A673 (cell line): ENCODE data around the gene SARS2. TPM values are rescaled to one million over a fixed set of nuclear protein-coding genes. Genes with fewer than 3 reads are reported as not detected.

Source experiments
- BruUV-seq: library from RNA; stranded (reverse); fragments of 400-500 nt; replicated peaks from 2 replicates; lab custom pipeline; 2021; lab: Mats Ljungman, UMichigan
- CTCF ChIA-PET: fragments of 300-600 bp; sonication (Branson Sonifier 250); formaldehyde crosslinking; loops from one replicate; lab custom pipeline; 2022; ENCODE audit warnings: antibody characterized with exemption; lab: Charles Lee
- POLR2A ChIA-PET: fragments of 300-600 bp; sonication (Branson Sonifier 250); formaldehyde crosslinking; loops from one replicate; lab custom pipeline; 2022; ENCODE audit warnings: antibody characterized with exemption; ENCODE audit not compliant: low non-redundant PET; lab: Charles Lee
- DNase-seq: peaks from one replicate; pipeline ENCODE4 v3.0.0-alpha.2; 2015; ENCODE audit warnings: low spot score
- H3K27ac ChIP-seq: fragments of 200-600 bp; sonication (generic); 2 replicates; pipeline ENCODE4 v1.5.1; 2016; ENCODE audit warnings: mixed run types, low read depth, mild to moderate bottlenecking, mixed read lengths, antibody characterized with exemption, low read length; ENCODE audit not compliant: poor library complexity, severe bottlenecking
- H3K27me3 ChIP-seq: fragments of 200-600 bp; sonication (generic); replicated peaks from 2 replicates; pipeline ENCODE4 v1.6.1; 2017; ENCODE audit warnings: mixed run types, low read depth, mild to moderate bottlenecking, mixed read lengths, antibody characterized with exemption, low read length; ENCODE audit not compliant: insufficient read depth, poor library complexity
- H3K36me3 ChIP-seq: fragments of 200-600 bp; sonication (generic); 2 replicates; pipeline ENCODE4 v1.6.1; 2016; ENCODE audit warnings: mixed run types, mild to moderate bottlenecking, mixed read lengths, antibody characterized with exemption, low read length; ENCODE audit not compliant: insufficient read depth, poor library complexity, severe bottlenecking
- H3K4me1 ChIP-seq: fragments of 200-600 bp; sonication (generic); 2 replicates; pipeline ENCODE4 v1.6.1; 2017; ENCODE audit warnings: mixed run types, mild to moderate bottlenecking, mixed read lengths, antibody characterized with exemption, low read length; ENCODE audit not compliant: insufficient read depth, poor library complexity, severe bottlenecking
- H3K4me3 ChIP-seq: fragments of 200-600 bp; sonication (generic); 2 replicates; pipeline ENCODE4 v1.5.1; 2016; ENCODE audit warnings: low read depth, mixed run types, mild to moderate bottlenecking, mixed read lengths, low read length; ENCODE audit not compliant: poor library complexity, severe bottlenecking
- H3K9me3 ChIP-seq: fragments of 200-600 bp; sonication (generic); 2 replicates; pipeline ENCODE4 v1.6.1; 2016; ENCODE audit warnings: mixed run types, low read depth, mild to moderate bottlenecking, mixed read lengths, antibody characterized with exemption, low read length; ENCODE audit not compliant: poor library complexity, severe bottlenecking
- EZH2 ChIP-seq: fragments of 200-600 bp; sonication (generic); IDR thresholded peaks from 2 replicates; pipeline ENCODE4 v1.6.1; 2017; ENCODE audit warnings: borderline replicate concordance, low read depth, mild to moderate bottlenecking, mixed read lengths, antibody characterized with exemption, low read length; ENCODE audit not compliant: poor library complexity, severe bottlenecking
- intact Hi-C: fragments of 100-400 bp; cut with micrococcal nuclease; formaldehyde crosslinking; loops from one replicate; pipeline ENCODE4 v1.10.0; 2022; ENCODE audit not compliant: unreplicated experiment
- total RNA-seq: library from RNA; stranded (reverse); gene quantifications from 2 replicates; pipeline ENCODE4 v1.2.3, GENCODE V29; 2021
- TF ChIP-seq, protein P1 (sequence below): fragments of 300-800, 200-600 bp; sonication (generic); conservative IDR thresholded peaks from 2 replicates; pipeline ENCODE4 v1.5.1; 2017; ENCODE audit warnings: low read depth, mild to moderate bottlenecking, antibody characterized with exemption, low read length, moderate library complexity, mixed read lengths

Gene SARS2
- total RNA-seq, 1 experiment from 2014 or later, result 58.6 TPM

DNA sequence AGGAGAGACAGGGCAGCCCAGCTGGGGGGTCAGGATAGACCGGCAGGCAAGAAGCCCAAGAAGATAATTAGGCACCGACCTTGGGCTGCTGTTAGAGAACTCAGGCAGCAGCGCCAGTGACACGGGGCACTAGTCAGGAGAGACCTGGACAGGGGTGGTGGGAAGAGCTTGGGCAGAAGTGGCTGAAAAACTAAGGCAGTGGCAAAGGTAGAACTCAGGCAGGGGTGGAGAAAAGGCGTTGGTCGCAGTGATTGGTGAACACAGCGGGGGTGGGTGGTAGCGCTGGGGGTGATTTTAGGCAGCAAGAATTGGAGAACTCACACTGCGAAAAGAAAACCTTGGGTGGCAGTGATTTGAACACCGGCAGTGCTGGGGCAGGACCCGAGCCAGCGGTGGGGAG, 22.9 kb downstream of the SARS2 start:
- no TSS peak for BruUV-seq
- POLR2A ChIA-PET, result no interaction called here

GRCh38 chr19:38907227-38907626, 23.3 kb downstream of the SARS2 start:
- Histone ChIP-seq H3K4me3 (no peak overlapping the region), H3K27me3 (no peaks in the 10 kb centered on the region), H3K27ac (no peak overlapping the region), H3K9me3 (no peaks in the 10 kb centered on the region), H3K4me1 (peaks cover 5% of the 10 kb centered on the region), H3K36me3 (peaks cover 11% of the 10 kb centered on the region)
- ChIA-PET POLR2A (no interaction called here), CTCF (no interaction called here)
- no peak for DNase-seq
- no TSS peak for BruUV-seq
- intact Hi-C loops, result no loop called here
- TF ChIP-seq, protein P1, sequence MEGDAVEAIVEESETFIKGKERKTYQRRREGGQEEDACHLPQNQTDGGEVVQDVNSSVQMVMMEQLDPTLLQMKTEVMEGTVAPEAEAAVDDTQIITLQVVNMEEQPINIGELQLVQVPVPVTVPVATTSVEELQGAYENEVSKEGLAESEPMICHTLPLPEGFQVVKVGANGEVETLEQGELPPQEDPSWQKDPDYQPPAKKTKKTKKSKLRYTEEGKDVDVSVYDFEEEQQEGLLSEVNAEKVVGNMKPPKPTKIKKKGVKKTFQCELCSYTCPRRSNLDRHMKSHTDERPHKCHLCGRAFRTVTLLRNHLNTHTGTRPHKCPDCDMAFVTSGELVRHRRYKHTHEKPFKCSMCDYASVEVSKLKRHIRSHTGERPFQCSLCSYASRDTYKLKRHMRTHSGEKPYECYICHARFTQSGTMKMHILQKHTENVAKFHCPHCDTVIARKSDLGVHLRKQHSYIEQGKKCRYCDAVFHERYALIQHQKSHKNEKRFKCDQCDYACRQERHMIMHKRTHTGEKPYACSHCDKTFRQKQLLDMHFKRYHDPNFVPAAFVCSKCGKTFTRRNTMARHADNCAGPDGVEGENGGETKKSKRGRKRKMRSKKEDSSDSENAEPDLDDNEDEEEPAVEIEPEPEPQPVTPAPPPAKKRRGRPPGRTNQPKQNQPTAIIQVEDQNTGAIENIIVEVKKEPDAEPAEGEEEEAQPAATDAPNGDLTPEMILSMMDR, result no peak
- no peak for TF ChIP-seq EZH2

More for the DNA sequence above, 22.9 kb downstream of the SARS2 start:
- H3K4me3 ChIP-seq, result no peak overlapping the region
- CTCF ChIA-PET, result no interaction called here
- no peak for TF ChIP-seq EZH2
- TF ChIP-seq, protein P1, result no peak
- H3K36me3 ChIP-seq, result peaks cover 11% of the 10 kb centered on the region
- H3K27ac ChIP-seq, result no peak overlapping the region
- no peaks in the 10 kb centered on the region for H3K27me3 ChIP-seq
- intact Hi-C loops, result no loop called here
- DNase-seq, result no peak
- H3K9me3 ChIP-seq, result no peaks in the 10 kb centered on the region
- H3K4me1 ChIP-seq, result peaks cover 9% of the 10 kb centered on the region

DNA sequence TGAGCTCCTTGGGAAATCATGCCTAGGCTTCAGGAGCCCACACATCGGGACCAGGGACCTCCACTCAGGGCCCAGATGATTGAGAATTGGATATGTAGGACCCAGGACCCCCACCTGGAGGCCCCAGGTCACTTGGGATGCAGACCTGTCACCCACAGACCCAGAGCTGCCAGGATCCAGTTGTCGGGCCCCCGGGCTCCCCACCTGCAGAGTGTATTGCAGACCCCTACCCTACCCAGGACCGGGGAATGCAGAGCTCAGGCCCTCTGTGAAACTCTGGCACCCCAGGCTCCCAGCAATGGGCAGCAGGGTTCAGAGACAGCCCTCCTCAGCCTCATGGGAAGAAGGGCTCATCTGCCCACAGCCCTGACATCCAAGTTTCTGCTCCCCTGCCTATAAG, 24.9 kb downstream of the SARS2 start:
- Histone ChIP-seq H3K4me3 (no peak overlapping the region), H3K27ac (no peak overlapping the region), H3K9me3 (no peaks in the 10 kb centered on the region), H3K4me1 (peaks cover 2% of the 10 kb centered on the region), H3K27me3 (no peaks in the 10 kb centered on the region), H3K36me3 (peaks cover 11% of the 10 kb centered on the region)
- no peak for DNase-seq
- ChIA-PET POLR2A (no interaction called here), CTCF (no interaction called here)
- TF ChIP-seq, protein P1, result no peak
- no peak for TF ChIP-seq EZH2
- intact Hi-C loops, result no loop called here
- no TSS peak for BruUV-seq
